ENCODE results near the gene PTPRZ1. TPM values are rescaled to one million over a fixed set of nuclear protein-coding genes. Genes with fewer than 3 reads are reported as not detected.

Gene PTPRZ1
- total RNA-seq, 1 donor from 2014 or later = not detected

- no peak overlapping the region for H3K4me3 ChIP-seq (ENCODE audit: low read depth, low read length)
- DNase-seq (ENCODE audit: low read depth) = no peak
- TF ChIP-seq, protein P1, sequence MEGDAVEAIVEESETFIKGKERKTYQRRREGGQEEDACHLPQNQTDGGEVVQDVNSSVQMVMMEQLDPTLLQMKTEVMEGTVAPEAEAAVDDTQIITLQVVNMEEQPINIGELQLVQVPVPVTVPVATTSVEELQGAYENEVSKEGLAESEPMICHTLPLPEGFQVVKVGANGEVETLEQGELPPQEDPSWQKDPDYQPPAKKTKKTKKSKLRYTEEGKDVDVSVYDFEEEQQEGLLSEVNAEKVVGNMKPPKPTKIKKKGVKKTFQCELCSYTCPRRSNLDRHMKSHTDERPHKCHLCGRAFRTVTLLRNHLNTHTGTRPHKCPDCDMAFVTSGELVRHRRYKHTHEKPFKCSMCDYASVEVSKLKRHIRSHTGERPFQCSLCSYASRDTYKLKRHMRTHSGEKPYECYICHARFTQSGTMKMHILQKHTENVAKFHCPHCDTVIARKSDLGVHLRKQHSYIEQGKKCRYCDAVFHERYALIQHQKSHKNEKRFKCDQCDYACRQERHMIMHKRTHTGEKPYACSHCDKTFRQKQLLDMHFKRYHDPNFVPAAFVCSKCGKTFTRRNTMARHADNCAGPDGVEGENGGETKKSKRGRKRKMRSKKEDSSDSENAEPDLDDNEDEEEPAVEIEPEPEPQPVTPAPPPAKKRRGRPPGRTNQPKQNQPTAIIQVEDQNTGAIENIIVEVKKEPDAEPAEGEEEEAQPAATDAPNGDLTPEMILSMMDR (conservative IDR thresholded peaks at IDR 0.05; ENCODE audit: low read depth, low read length) = no peak
Observed at GRCh38 chr7:121837462-121837861, 35.5 kb upstream of the PTPRZ1 start.

- no peak overlapping the region for H3K4me3 ChIP-seq (ENCODE audit: low read depth, low read length)
- TF ChIP-seq, protein P1 (conservative IDR thresholded peaks at IDR 0.05; ENCODE audit: low read depth, low read length) = no peak
- no peak for DNase-seq (ENCODE audit: low read depth)
Observed at GRCh38 chr7:121847041-121847440, 25.9 kb upstream of the PTPRZ1 start.

DNA sequence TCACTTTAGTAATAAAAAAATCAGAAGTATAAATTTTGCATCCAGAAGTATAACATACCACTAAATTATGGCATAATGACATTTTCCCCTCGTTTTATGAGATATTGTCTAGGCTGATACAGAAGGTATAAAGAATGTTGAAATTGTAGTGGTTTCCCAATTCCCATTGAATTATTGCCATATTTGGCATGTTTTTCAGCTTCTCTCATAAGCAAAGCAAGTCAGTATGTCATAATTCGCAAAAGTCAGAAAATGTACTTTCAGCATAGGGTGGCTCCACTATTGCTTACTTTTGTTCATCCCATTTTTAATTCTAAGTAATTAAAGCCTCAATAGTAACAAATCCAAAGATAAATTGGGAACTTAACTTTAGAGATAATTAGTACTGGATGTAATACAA is 19.7 kb upstream of the PTPRZ1 start:
- H3K4me3 ChIP-seq (ENCODE audit: low read depth, low read length) = no peak overlapping the region
- TF ChIP-seq, protein P1 (conservative IDR thresholded peaks at IDR 0.05; ENCODE audit: low read depth, low read length) = no peak
- no peak for DNase-seq (ENCODE audit: low read depth)

DNA sequence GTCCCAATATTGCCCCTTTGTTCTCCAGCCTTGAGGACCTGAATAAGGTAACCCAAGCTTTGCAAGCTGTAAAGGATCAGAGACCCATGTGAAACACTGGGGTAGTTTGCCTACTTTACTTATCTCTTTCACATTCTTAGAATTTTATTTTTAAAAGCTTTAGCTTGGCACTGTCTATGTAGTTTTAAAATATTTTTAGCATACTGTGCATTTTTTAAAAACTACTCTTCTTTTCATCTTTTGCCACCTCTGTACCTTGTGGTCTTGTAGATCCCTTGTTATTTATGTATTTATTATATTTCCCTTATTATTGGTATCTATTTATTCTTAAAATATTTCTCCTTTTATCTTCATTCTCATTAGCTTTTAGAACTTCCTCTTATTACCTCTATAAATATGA is 12.0 kb upstream of the PTPRZ1 start:
- no peak for DNase-seq (ENCODE audit: low read depth)
- TF ChIP-seq, protein P1 (conservative IDR thresholded peaks at IDR 0.05; ENCODE audit: low read depth, low read length) = no peak
- no peak overlapping the region for H3K4me3 ChIP-seq (ENCODE audit: low read depth, low read length)

DNA sequence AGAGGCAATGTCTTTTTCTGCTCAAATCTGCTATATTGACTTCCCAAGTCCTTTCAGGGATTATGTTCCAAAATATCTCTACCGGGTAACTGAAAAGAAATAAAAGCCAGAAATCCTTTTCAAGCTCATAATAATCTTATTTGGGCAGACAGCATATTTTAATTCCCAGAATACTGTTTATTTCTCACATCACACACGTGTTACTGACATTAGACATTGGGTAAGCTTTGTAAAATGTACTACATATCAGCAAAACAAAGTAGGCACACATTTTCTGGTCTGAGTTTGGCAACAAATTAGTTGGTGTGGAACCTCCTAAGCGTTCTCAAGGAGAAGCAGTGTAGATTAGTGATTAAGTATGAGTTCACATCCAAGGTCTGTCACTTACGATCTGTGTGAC is 10.4 kb upstream of the PTPRZ1 start:
- TF ChIP-seq, protein P1 (conservative IDR thresholded peaks at IDR 0.05; ENCODE audit: low read depth, low read length) = no peak
- no peak for DNase-seq (ENCODE audit: low read depth)
- H3K4me3 ChIP-seq (ENCODE audit: low read depth, low read length) = no peak overlapping the region

GRCh38 chr7:121871188-121871587 is 1.8 kb upstream of the PTPRZ1 start:
- TF ChIP-seq, protein P1 (conservative IDR thresholded peaks at IDR 0.05; ENCODE audit: low read depth, low read length) = no peak

GRCh38 chr7:121873289-121874194 is 581 bp downstream of the PTPRZ1 start:
- no peak for DNase-seq (ENCODE audit: low read depth)
- TF ChIP-seq, protein P1 (conservative IDR thresholded peaks at IDR 0.05; ENCODE audit: low read depth, low read length) = no peak
- peak overlapping the region; percentile 55 for H3K4me3 ChIP-seq (ENCODE audit: low read depth, low read length)

More at GRCh38 chr7:121871188-121871587, 1.8 kb upstream of the PTPRZ1 start:
- H3K4me3 ChIP-seq (ENCODE audit: low read depth, low read length) = no peak overlapping the region
- DNase-seq (ENCODE audit: low read depth) = no peak

All from epithelial cell of proximal tubule (primary cell).